OCI-LY3 (cell line): ENCODE results near the gene ZNF618.

Experiments used
- H2AFZ ChIP-seq: fragments of 200-600, 300-600 bp; shearing (Covaris generic); 2 replicates; pipeline ENCODE4 v1.6.0; 2014; ENCODE audit warnings: antibody characterized with exemption, low read depth, low read length
- H3K27ac ChIP-seq: fragments of 200-600, 300-600 bp; sonication (generic); 2 replicates; pipeline ENCODE4 v1.5.1; 2014; ENCODE audit warnings: mild to moderate bottlenecking, low read length, moderate library complexity, mixed read lengths
- H3K27me3 ChIP-seq: fragments of 200-600, 300-600 bp; sonication (generic); 2 replicates; pipeline ENCODE4 v1.6.1; 2014; ENCODE audit warnings: low read depth, low read length, mixed read lengths
- H3K36me3 ChIP-seq: fragments of 200-600, 300-600 bp; sonication (generic); replicated peaks from 2 replicates; pipeline ENCODE3; 2014; ENCODE audit warnings: low read depth, low read length, mixed read lengths
- H3K4me1 ChIP-seq: fragments of 300-600, 200-600 bp; sonication (generic); 2 replicates; pipeline ENCODE4 v1.6.1; 2014; ENCODE audit warnings: low read length, mixed read lengths
- H3K4me2 ChIP-seq: fragments of 200-600, 300-600 bp; sonication (generic); 2 replicates; pipeline ENCODE4 v1.6.1; 2014; ENCODE audit warnings: low read length, mixed read lengths
- H3K4me3 ChIP-seq: fragments of 300-600, 200-600 bp; sonication (generic); 2 replicates; pipeline ENCODE4 v1.5.1; 2014; ENCODE audit warnings: antibody characterized with exemption, mild to moderate bottlenecking, low read length, moderate library complexity
- H3K79me2 ChIP-seq: fragments of 300-600, 200-600 bp; shearing (Covaris generic); 2 replicates; pipeline ENCODE4 v1.6.1; 2014; ENCODE audit warnings: mild to moderate bottlenecking, low read length, mixed read lengths
- H3K9ac ChIP-seq: fragments of 300-600, 200-600 bp; shearing (Covaris generic); 2 replicates; pipeline ENCODE4 v1.6.0; 2014; ENCODE audit warnings: mild to moderate bottlenecking, low read length, moderate library complexity
- H3K9me3 ChIP-seq: fragments of 200-600, 300-600 bp; shearing (Covaris generic); 2 replicates; pipeline ENCODE4 v1.6.1; 2014; ENCODE audit warnings: low read length, mixed read lengths; ENCODE audit not compliant: insufficient read depth
- H4K20me1 ChIP-seq: fragments of 200-600, 300-600 bp; sonication (generic); 2 replicates; pipeline ENCODE4 v1.6.1; 2016; ENCODE audit warnings: low read length, mixed read lengths; ENCODE audit not compliant: insufficient read depth
- EZH2phosphoT487 ChIP-seq: fragments of 200-600 bp; shearing (Covaris generic); IDR thresholded peaks from 2 replicates; pipeline ENCODE4 v1.6.1; 2018; ENCODE audit warnings: antibody characterized with exemption, mixed run types, low read depth
- TF ChIP-seq, protein P1 (sequence below): fragments of 200-600, 300-600 bp; sonication (generic); IDR thresholded peaks from 2 replicates; pipeline ENCODE4 v1.5.1; 2014; ENCODE audit warnings: antibody characterized with exemption, low read length, low read depth

The ZNF618 gene

DNA sequence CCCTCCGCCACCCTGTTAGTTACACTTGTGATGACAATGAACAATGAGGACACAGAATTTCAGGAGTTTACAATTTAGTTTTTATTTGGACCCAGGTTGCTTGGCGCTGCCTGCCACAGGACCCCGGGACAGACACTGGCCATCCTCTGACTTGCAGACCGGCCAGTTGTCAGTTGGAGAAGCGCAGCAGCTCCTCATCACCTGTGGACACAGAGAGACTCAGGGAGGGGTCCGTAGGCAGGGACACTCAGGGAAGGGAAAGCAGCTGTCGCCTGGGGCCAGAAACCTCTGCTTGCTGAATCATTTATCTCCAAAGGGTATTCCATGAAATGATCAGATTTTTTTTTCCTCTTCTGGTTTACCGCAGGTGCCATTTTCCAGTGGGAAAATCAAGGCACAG, 184.0 kb downstream of the ZNF618 start:
- H2AFZ ChIP-seq = no peak overlapping the region
- no peaks in the 10 kb centered on the region for H3K4me1 ChIP-seq
- H3K36me3 ChIP-seq = no peaks in the 10 kb centered on the region
- no peak overlapping the region for H3K4me2 ChIP-seq
- H4K20me1 ChIP-seq = no peaks in the 10 kb centered on the region
- H3K4me3 ChIP-seq = no peak overlapping the region
- no peak overlapping the region for H3K27ac ChIP-seq
- H3K27me3 ChIP-seq = peaks cover 25% of the 10 kb centered on the region
- TF ChIP-seq, protein P1, sequence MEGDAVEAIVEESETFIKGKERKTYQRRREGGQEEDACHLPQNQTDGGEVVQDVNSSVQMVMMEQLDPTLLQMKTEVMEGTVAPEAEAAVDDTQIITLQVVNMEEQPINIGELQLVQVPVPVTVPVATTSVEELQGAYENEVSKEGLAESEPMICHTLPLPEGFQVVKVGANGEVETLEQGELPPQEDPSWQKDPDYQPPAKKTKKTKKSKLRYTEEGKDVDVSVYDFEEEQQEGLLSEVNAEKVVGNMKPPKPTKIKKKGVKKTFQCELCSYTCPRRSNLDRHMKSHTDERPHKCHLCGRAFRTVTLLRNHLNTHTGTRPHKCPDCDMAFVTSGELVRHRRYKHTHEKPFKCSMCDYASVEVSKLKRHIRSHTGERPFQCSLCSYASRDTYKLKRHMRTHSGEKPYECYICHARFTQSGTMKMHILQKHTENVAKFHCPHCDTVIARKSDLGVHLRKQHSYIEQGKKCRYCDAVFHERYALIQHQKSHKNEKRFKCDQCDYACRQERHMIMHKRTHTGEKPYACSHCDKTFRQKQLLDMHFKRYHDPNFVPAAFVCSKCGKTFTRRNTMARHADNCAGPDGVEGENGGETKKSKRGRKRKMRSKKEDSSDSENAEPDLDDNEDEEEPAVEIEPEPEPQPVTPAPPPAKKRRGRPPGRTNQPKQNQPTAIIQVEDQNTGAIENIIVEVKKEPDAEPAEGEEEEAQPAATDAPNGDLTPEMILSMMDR = no peak
- no peak for TF ChIP-seq EZH2phosphoT487
- no peak overlapping the region for H3K9ac ChIP-seq
- H3K9me3 ChIP-seq = no peaks in the 10 kb centered on the region
- H3K79me2 ChIP-seq = no peaks in the 10 kb centered on the region

DNA sequence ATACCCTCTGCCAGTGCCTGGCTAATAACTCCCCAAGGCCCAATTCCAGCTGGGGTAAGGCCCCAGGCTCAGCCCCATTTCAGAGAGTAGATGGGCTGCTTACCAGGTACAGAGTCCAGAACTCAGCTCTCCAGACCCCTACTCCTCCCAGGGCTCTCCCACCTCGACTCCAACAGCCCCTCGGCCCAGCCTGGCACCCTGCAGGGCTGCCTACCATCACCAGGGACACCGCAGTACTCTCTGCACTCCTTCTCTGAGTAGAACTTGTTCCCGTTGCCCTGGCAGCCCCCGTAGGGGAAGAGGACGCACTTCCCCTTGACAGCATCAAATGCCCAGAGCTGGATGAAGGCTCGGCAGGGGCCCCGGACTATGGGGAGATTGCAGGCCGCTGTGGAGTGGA, 184.6 kb downstream of the ZNF618 start:
- no peaks in the 10 kb centered on the region for H3K4me1 ChIP-seq
- H3K27me3 ChIP-seq = peaks cover 25% of the 10 kb centered on the region
- H3K36me3 ChIP-seq = no peaks in the 10 kb centered on the region
- no peak overlapping the region for H2AFZ ChIP-seq
- H3K79me2 ChIP-seq = no peaks in the 10 kb centered on the region
- no peak overlapping the region for H3K4me2 ChIP-seq
- no peak overlapping the region for H3K9ac ChIP-seq
- H3K4me3 ChIP-seq = no peak overlapping the region
- H3K9me3 ChIP-seq = no peaks in the 10 kb centered on the region
- no peaks in the 10 kb centered on the region for H4K20me1 ChIP-seq
- no peak for TF ChIP-seq EZH2phosphoT487
- TF ChIP-seq, protein P1 = no peak
- no peak overlapping the region for H3K27ac ChIP-seq

- no peak overlapping the region for H3K4me3 ChIP-seq
Observed at GRCh38 chr9:114061292-114061691, 185.2 kb downstream of the ZNF618 start.

GRCh38 chr9:114061830-114062474, 185.8 kb downstream of the ZNF618 start:
- H3K4me2 ChIP-seq = no peak overlapping the region
- no peaks in the 10 kb centered on the region for H3K4me1 ChIP-seq
- no peak overlapping the region for H2AFZ ChIP-seq
- H3K79me2 ChIP-seq = no peaks in the 10 kb centered on the region
- H3K27ac ChIP-seq = no peak overlapping the region
- peaks cover 30% of the 10 kb centered on the region for H3K27me3 ChIP-seq
- TF ChIP-seq, protein P1 = no peak
- TF ChIP-seq EZH2phosphoT487 = no peak
- no peaks in the 10 kb centered on the region for H4K20me1 ChIP-seq
- H3K9me3 ChIP-seq = no peaks in the 10 kb centered on the region
- no peak overlapping the region for H3K9ac ChIP-seq
- H3K36me3 ChIP-seq = no peaks in the 10 kb centered on the region
- no peak overlapping the region for H3K4me3 ChIP-seq

More at GRCh38 chr9:114061292-114061691, 185.2 kb downstream of the ZNF618 start:
- Histone ChIP-seq H3K36me3 (no peaks in the 10 kb centered on the region), H3K79me2 (no peaks in the 10 kb centered on the region), H3K9ac (no peak overlapping the region), H4K20me1 (no peaks in the 10 kb centered on the region), H3K27me3 (peaks cover 30% of the 10 kb centered on the region), H3K4me2 (no peak overlapping the region), H2AFZ (no peak overlapping the region), H3K27ac (no peak overlapping the region), H3K4me1 (no peaks in the 10 kb centered on the region), H3K9me3 (no peaks in the 10 kb centered on the region)
- TF ChIP-seq, protein P1 = no peak
- no peak for TF ChIP-seq EZH2phosphoT487
